Pancreas (tissue), 10 donors: ENCODE results near the gene ANKAR. TPM values are rescaled to one million over a fixed set of nuclear protein-coding genes. Genes with fewer than 3 reads are reported as not detected.

Experiments used
- ATAC-seq, 4 donors: fragments of 200-7000 bp; cut with Tn5 transposase; one replicate each; pipeline versions ENCODE4 v1.8.0 to v1.9.1; 2020; ENCODE audit warnings: mild to moderate bottlenecking in 4 of 4, moderate library complexity in 4 of 4
- DNase-seq, 6 donors: peaks; one replicate each; pipeline ENCODE4 v3.0.0-alpha.2; 2020
- FAIRE-seq: peaks from 2 replicates; lab custom pipeline; 2012; peaks lifted over from hg19 to GRCh38; lab: Jason Lieb, UNC
- H3K27ac ChIP-seq, 4 donors: fragments of 200-600 bp; sonication (generic); 1 replicate in 3 of 4; 2 replicates in 1 of 4; pipeline versions ENCODE4 v1.5.0 to v1.8.0; 2020
- H3K27me3 ChIP-seq, 4 donors: fragments of 200-600 bp; one replicate each; pipeline ENCODE4 v1.8.0; 2021
- H3K36me3 ChIP-seq, 3 donors: fragments of 200-600 bp; sonication (generic) in 1 of 3; one replicate each; pipeline versions ENCODE4 v1.5.0 to v1.8.0; 2020 to 2021
- H3K4me1 ChIP-seq, 3 donors: fragments of 200-600 bp; one replicate each; pipeline ENCODE4 v1.8.0; 2021
- H3K4me3 ChIP-seq, 4 donors: fragments of 200-600 bp; sonication (generic) in 2 of 4; one replicate each; pipeline versions ENCODE4 v1.5.0 to v1.8.0; 2020 to 2021
- H3K9me3 ChIP-seq, 4 donors: fragments of 200-600 bp; one replicate each; pipeline ENCODE4 v1.8.0; 2021
- intact Hi-C, 3 donors: fragments of 100-400 bp; cut with DNase I; formaldehyde crosslinking; loops; one replicate each; pipeline versions ENCODE4 v1.11.1 to v1.14.2; 2022
- polyA plus RNA-seq, 2 donors: library from polyadenylated mRNA; stranded (reverse); fragments of 200-250 nt; gene quantifications; one replicate each; pipeline ENCODE4 v1.2.3, GENCODE V29; 2013
- total RNA-seq, 6 donors: library from RNA; stranded (reverse); fragmentation: NEBNext Ultra II Directional in 4 of 6; extraction: Animal tissue kit (Norgen Biotek cat#: 25700) in 4 of 6; gene quantifications; one replicate each; pipeline versions ENCODE4 v1.2.1 to v1.2.4, GENCODE V29; 2021 to 2023
- TF ChIP-seq, protein P1 (sequence below), 4 donors: fragments of 200-600 bp; sonication (generic) in 3 of 4; IDR thresholded peaks; one replicate each; pipeline versions ENCODE4 v1.5.0 to v1.8.0; 2021; ENCODE audit warnings: antibody characterized with exemption in 4 of 4
- donor health status: healthy with polysubstance abuse.
- donor health status: DM: no; HTN: no; CAD: no; lungs with moderate emphysema.
- donor health status: DM: no; HTN: no; CAD: no.
- donor health status: control.
- donor health status: control.
- donor health status: Bipolar disorder and iron deficiency.
- donor health status: DM: yes; HTN: yes; CAD: no.
- donor health status: DM: no; HTN: no; CAD: no.
- donor health status: DM: no; HTN: no; CAD: no.
- donor health status: DM: yes; HTN: yes; CAD: no.

ANKAR gene
- total and polyA plus RNA-seq, 8 donors: 3.1 to 8.9 (median 6.0) TPM

DNA sequence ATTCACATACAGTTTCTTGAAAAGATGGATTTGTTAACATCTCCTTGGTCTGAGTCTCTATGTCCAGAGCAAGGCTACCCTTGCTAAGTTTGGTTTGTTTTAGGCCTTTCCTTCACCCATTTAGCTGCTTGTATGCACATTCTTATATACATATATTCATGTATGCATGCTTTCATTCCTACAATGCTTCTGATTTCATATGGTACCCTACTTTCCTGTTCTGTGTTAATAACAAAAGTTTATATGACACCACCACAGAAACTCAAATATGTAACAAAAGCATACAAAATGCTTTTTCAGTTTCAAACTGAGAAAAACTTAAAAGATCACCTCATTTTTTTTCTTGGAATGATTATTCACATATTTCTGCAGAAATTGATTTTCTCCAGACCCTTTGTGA lies 48.7 kb downstream of the ANKAR start:
- Histone ChIP-seq H3K27ac (no peak overlapping the region), H3K9me3 (no peaks in the 10 kb centered on the region), H3K4me3 (no peak overlapping the region), H3K36me3 (no peaks in the 10 kb centered on the region), H3K27me3 (no peaks in the 10 kb centered on the region), H3K4me1 (no peaks in the 10 kb centered on the region)
- no peak for ATAC-seq
- intact Hi-C loops: no loop called here
- TF ChIP-seq, protein P1, sequence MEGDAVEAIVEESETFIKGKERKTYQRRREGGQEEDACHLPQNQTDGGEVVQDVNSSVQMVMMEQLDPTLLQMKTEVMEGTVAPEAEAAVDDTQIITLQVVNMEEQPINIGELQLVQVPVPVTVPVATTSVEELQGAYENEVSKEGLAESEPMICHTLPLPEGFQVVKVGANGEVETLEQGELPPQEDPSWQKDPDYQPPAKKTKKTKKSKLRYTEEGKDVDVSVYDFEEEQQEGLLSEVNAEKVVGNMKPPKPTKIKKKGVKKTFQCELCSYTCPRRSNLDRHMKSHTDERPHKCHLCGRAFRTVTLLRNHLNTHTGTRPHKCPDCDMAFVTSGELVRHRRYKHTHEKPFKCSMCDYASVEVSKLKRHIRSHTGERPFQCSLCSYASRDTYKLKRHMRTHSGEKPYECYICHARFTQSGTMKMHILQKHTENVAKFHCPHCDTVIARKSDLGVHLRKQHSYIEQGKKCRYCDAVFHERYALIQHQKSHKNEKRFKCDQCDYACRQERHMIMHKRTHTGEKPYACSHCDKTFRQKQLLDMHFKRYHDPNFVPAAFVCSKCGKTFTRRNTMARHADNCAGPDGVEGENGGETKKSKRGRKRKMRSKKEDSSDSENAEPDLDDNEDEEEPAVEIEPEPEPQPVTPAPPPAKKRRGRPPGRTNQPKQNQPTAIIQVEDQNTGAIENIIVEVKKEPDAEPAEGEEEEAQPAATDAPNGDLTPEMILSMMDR (IDR thresholded peaks at IDR 0.05): no peak
- FAIRE-seq: no peak
- DNase-seq: no peak

Other genes with a start within 250 kb of the ANKAR start
- gene WDR75, start 233.2 kb upstream of the ANKAR start, total RNA-seq: 10 to 100 TPM; 13.5 to 20.9 (median 14.7) TPM
- gene WDR75, start 233.2 kb upstream of the ANKAR start, polyA plus RNA-seq: 10 to 100 TPM; 11.3 to 20.1 TPM
- gene SLC40A1, start 93.9 kb upstream of the ANKAR start, total RNA-seq: 10 to 100 TPM; 31.4 to 65.8 (median 43.2) TPM
- gene SLC40A1, start 93.9 kb upstream of the ANKAR start, polyA plus RNA-seq: 10 to 100 TPM; 14.0 to 26.8 TPM
- 10 to 100 TPM; 12.6 to 16.2 (median 15.5) TPM for gene ASNSD1, start 13.2 kb upstream of the ANKAR start, total RNA-seq
- 10 to 100 TPM; 14.0 to 22.8 TPM for gene ASNSD1, start 13.2 kb upstream of the ANKAR start, polyA plus RNA-seq
- 1 to 10 TPM; 1.2 to 3.2 (median 2.0) TPM for gene OSGEPL1, start 88.1 kb downstream of the ANKAR start, total RNA-seq
- 1 to 10 TPM; 1.7 to 2.8 TPM for gene OSGEPL1, start 88.1 kb downstream of the ANKAR start, polyA plus RNA-seq
- gene ORMDL1, start 109.7 kb downstream of the ANKAR start, total RNA-seq: 10 to 100 TPM; 20.2 to 30.8 (median 26.3) TPM
- gene ORMDL1, start 109.7 kb downstream of the ANKAR start, polyA plus RNA-seq: 100 to 1,000 TPM; 101 to 121 TPM
- gene PMS1, start 109.8 kb downstream of the ANKAR start, total RNA-seq: 10 to 100 TPM in 4 of 6 donors, 1 to 10 TPM in 2; 8.1 to 17.1 (median 12.2) TPM
- 10 to 100 TPM; 10.5 to 10.6 TPM for gene PMS1, start 109.8 kb downstream of the ANKAR start, polyA plus RNA-seq